Liver (tissue), 9 donors: ENCODE measurements around the gene EXOG. TPM values are rescaled to one million over a fixed set of nuclear protein-coding genes. Genes with fewer than 3 reads are reported as not detected.

ENCODE experiments used
- DNase-seq: peaks from one replicate; pipeline ENCODE4 v3.0.0-alpha.2; 2017; ENCODE audit warnings: low spot score
- H3K27ac ChIP-seq, 2 donors: one replicate each; pipeline ENCODE4 v1.7.0; 2013; ENCODE audit warnings: inconsistent platforms in 2 of 2, low read length in 2 of 2, control low read depth in 1 of 2, low read depth in 1 of 2, mild to moderate bottlenecking in 1 of 2
- H3K27me3 ChIP-seq, 4 donors: one replicate each; pipeline versions ENCODE4 v1.6.1 to v1.7.0; 2013; ENCODE audit warnings: low read length in 3 of 4, inconsistent platforms in 1 of 4, mild to moderate bottlenecking in 1 of 4, moderate library complexity in 1 of 4; ENCODE audit not compliant: control insufficient read depth in 4 of 4, insufficient read depth in 4 of 4
- H3K36me3 ChIP-seq, 4 donors: one replicate each; pipeline versions ENCODE4 v1.6.1 to v1.7.0; 2013; ENCODE audit warnings: low read length in 3 of 4, mild to moderate bottlenecking in 3 of 4, low read depth in 1 of 4, moderate library complexity in 1 of 4; ENCODE audit not compliant: control insufficient read depth in 4 of 4, insufficient read depth in 3 of 4
- H3K4me1 ChIP-seq, 4 donors: one replicate each; pipeline versions ENCODE4 v1.6.1 to v1.7.0; 2013; ENCODE audit warnings: low read length in 3 of 4, mild to moderate bottlenecking in 3 of 4, moderate library complexity in 1 of 4; ENCODE audit not compliant: control insufficient read depth in 4 of 4, insufficient read depth in 4 of 4
- H3K4me3 ChIP-seq, 3 donors: one replicate each; pipeline versions ENCODE4 v1.6.1 to v1.7.0; 2013; ENCODE audit warnings: low read length in 3 of 3, control low read depth in 1 of 3, low read depth in 1 of 3, mild to moderate bottlenecking in 1 of 3
- H3K9ac ChIP-seq, 2 donors: one replicate each; pipeline ENCODE4 v1.7.0; 2013; ENCODE audit warnings: low read length in 2 of 2, mild to moderate bottlenecking in 2 of 2, moderate library complexity in 2 of 2, control low read depth in 1 of 2, low read depth in 1 of 2
- H3K9me3 ChIP-seq, 4 donors: one replicate each; pipeline versions ENCODE4 v1.6.1 to v1.7.0; 2013; ENCODE audit warnings: low read length in 3 of 4; ENCODE audit not compliant: control insufficient read depth in 4 of 4
- CTCF ChIP-seq: fragments of 150-350 bp; IDR thresholded peaks from 2 replicates; pipeline ENCODE4 v1.5.1; 2017; ENCODE audit warnings: improper control_type of control experiment, low read depth, low read length; ENCODE audit not compliant: missing input control
- EGR1 ChIP-seq, 2 donors: IDR thresholded peaks; 2 replicates each; pipeline ENCODE4 v1.6.1; 2016 to 2018; ENCODE audit warnings: antibody characterized with exemption in 2 of 2, low read depth in 2 of 2
- FOXA1 ChIP-seq: IDR thresholded peaks from 2 replicates; pipeline ENCODE4 v1.6.1; 2016; ENCODE audit warnings: antibody characterized with exemption
- FOXA2 ChIP-seq: IDR thresholded peaks from 2 replicates; pipeline ENCODE4 v1.6.1; 2016; ENCODE audit warnings: antibody characterized with exemption
- GABPA ChIP-seq, 2 donors: IDR thresholded peaks in 1 of 2; conservative IDR thresholded peaks in 1 of 2; 2 replicates each; pipeline ENCODE4 v1.6.1; 2016; ENCODE audit warnings: antibody characterized with exemption in 2 of 2, mild to moderate bottlenecking in 1 of 2, moderate library complexity in 1 of 2
- HNF4A ChIP-seq, 2 donors: conservative IDR thresholded peaks; 2 replicates each; pipeline ENCODE4 v1.6.1; 2016; ENCODE audit warnings: antibody characterized with exemption in 2 of 2, mild to moderate bottlenecking in 2 of 2
- HNF4G ChIP-seq: IDR thresholded peaks from 2 replicates; pipeline ENCODE4 v1.6.1; 2016; ENCODE audit warnings: antibody characterized with exemption
- JUND ChIP-seq, 2 donors: IDR thresholded peaks; 2 replicates each; pipeline ENCODE4 v1.6.1; 2016; ENCODE audit warnings: antibody characterized with exemption in 2 of 2
- MAX ChIP-seq: IDR thresholded peaks from 2 replicates; pipeline ENCODE4 v1.6.1; 2016; ENCODE audit warnings: antibody characterized with exemption
- NR2F2 ChIP-seq: IDR thresholded peaks from 2 replicates; pipeline ENCODE4 v1.6.1; 2016; ENCODE audit warnings: antibody characterized with exemption
- RAD21 ChIP-seq, 2 donors: IDR thresholded peaks; 2 replicates each; pipeline ENCODE4 v1.6.1; 2016; ENCODE audit warnings: antibody characterized with exemption in 2 of 2, mild to moderate bottlenecking in 2 of 2
- REST ChIP-seq: IDR thresholded peaks from 2 replicates; pipeline ENCODE4 v1.6.1; 2016; ENCODE audit warnings: antibody characterized with exemption, mild to moderate bottlenecking
- RXRA ChIP-seq, 2 donors: IDR thresholded peaks; 2 replicates each; pipeline ENCODE4 v1.6.1; 2017 to 2018; ENCODE audit warnings: antibody characterized with exemption in 2 of 2, mild to moderate bottlenecking in 1 of 2
- SP1 ChIP-seq: IDR thresholded peaks from 2 replicates; pipeline ENCODE4 v1.6.1; 2018; ENCODE audit warnings: antibody characterized with exemption, mild to moderate bottlenecking
- TAF1 ChIP-seq: conservative IDR thresholded peaks from 2 replicates; pipeline ENCODE4 v1.6.1; 2016; ENCODE audit warnings: antibody characterized with exemption, mild to moderate bottlenecking
- YY1 ChIP-seq: IDR thresholded peaks from 2 replicates; pipeline ENCODE4 v1.6.1; 2016; ENCODE audit warnings: antibody characterized with exemption, mild to moderate bottlenecking
- ZBTB33 ChIP-seq: IDR thresholded peaks from 2 replicates; pipeline ENCODE4 v1.6.1; 2016; ENCODE audit warnings: antibody characterized with exemption
- WGBS: extraction: QIAGEN DNeasy Blood & Tissue Kit; methylation state at CpG from one replicate; pipeline ENCODE4 v1.1.7; 2013; 5-methylcytosine and 5-hydroxymethylcytosine counted together
- polyA plus RNA-seq, 2 donors: library from polyadenylated mRNA; stranded (reverse) in 1 of 2; unstranded in 1 of 2; fragments of 200-250 nt in 1 of 2; fragments of >200 nt in 1 of 2; fragmentation: Nextera tagmentation in 1 of 2; extraction: Ambion mirVana in 1 of 2; gene quantifications; one replicate each; pipeline versions ENCODE4 v1.2.1 to v1.2.3, GENCODE V29; 2013 to 2015
- total RNA-seq, 2 donors: library from RNA; depleted of rRNA; stranded (reverse); fragments of >200 nt; gene quantifications; one replicate each; pipeline ENCODE4 v1.2.3, GENCODE V29; 2014
- TF ChIP-seq, protein P1 (sequence below): IDR thresholded peaks from 2 replicates; pipeline ENCODE4 v1.6.1; 2016; ENCODE audit warnings: antibody characterized with exemption
- donor health status: healthy.
- donor health status: healthy.
- donor health status: healthy.
- donor health status: healthy.
- donor health status: healthy.

EXOG gene
- total and polyA plus RNA-seq, 4 donors = 2.1 to 4.4 (median 3.9) TPM

- TF ChIP-seq FOXA2 = no peak
- TF ChIP-seq HNF4G = no peak
- TF ChIP-seq JUND (IDR thresholded peaks at IDR 0.05) = no peak
- TF ChIP-seq MAX = no peak
- TF ChIP-seq YY1 = no peak
- TF ChIP-seq EGR1 (IDR thresholded peaks at IDR 0.05; ENCODE audit: low read depth in 2 of 2) = no peak
- no peak for TF ChIP-seq RXRA (IDR thresholded peaks at IDR 0.05)
- Histone ChIP-seq H3K4me3 (no peak overlapping the region), H3K27ac (no peak overlapping the region), H3K36me3 (peaks cover 2 to 52% (median 28%) of the 10 kb centered on the region in 4 donors), H3K9me3 (no peaks in the 10 kb centered on the region), H3K9ac (no peak overlapping the region), H3K27me3 (no peaks in the 10 kb centered on the region), H3K4me1 (peaks cover 0 to 8% (median 1%) of the 10 kb centered on the region in 4 donors)
- no peak for DNase-seq
- 93% methylated on average over 9 of the region's 9 CpGs for WGBS
Measured at GRCh38 chr3:38478901-38479300, 17.2 kb upstream of the EXOG start.

DNA sequence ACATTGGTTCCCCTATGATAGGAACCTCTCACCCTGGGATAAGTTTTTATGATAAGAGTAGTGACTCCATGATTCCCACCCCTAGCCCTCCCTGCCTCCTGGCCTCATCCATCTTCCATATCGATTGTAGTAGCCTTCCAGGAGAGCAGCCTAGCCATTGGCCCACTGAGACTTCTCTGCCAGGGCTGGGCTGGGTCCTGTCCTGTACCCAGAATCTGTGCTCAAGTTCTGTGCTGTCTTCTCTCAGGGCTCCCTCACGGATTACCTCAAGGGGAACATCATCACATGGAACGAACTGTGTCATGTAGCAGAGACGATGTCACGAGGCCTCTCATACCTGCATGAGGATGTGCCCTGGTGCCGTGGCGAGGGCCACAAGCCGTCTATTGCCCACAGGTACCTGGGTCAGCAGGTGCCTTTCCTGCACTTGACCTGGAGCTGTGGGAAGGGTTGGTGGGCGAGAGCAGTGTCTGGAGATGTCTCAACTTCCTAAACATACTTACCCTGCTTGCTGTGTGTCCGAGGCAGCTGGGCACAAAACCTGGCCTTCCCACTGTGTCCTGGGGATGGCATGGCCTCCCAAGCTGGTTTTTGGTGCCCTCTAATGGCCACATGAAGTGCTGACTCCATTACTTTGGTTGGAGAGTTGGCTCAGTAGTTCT lies 16.6 kb upstream of the EXOG start:
- WGBS = 72% methylated on average over 10 of the region's 10 CpGs

More for the DNA sequence above, 16.6 kb upstream of the EXOG start:
- Histone ChIP-seq H3K27me3 (no peaks in the 10 kb centered on the region), H3K36me3 (peaks cover 2 to 55% (median 31%) of the 10 kb centered on the region in 4 donors), H3K9ac (no peak overlapping the region), H3K27ac (no peak overlapping the region), H3K4me3 (no peak overlapping the region), H3K9me3 (no peaks in the 10 kb centered on the region), H3K4me1 (peaks cover 0 to 8% (median 1%) of the 10 kb centered on the region in 4 donors)
- peak; percentile 52 for DNase-seq
- no peak for TF ChIP-seq EGR1 (IDR thresholded peaks at IDR 0.05; ENCODE audit: low read depth in 2 of 2)
- no peak for TF ChIP-seq GABPA (IDR thresholded peaks at IDR 0.05 in 1 of 2, conservative IDR thresholded peaks at IDR 0.05 in 1 of 2)
- TF ChIP-seq MAX = no peak
- no peak for TF ChIP-seq ZBTB33
- TF ChIP-seq HNF4A (conservative IDR thresholded peaks at IDR 0.05) = no peak
- TF ChIP-seq FOXA2 = no peak
- no peak for TF ChIP-seq JUND (IDR thresholded peaks at IDR 0.05)
- TF ChIP-seq SP1 = no peak
- TF ChIP-seq NR2F2 = no peak
- no peak for TF ChIP-seq RXRA (IDR thresholded peaks at IDR 0.05)
- TF ChIP-seq REST = no peak
- TF ChIP-seq YY1 = no peak
- TF ChIP-seq, protein P1, sequence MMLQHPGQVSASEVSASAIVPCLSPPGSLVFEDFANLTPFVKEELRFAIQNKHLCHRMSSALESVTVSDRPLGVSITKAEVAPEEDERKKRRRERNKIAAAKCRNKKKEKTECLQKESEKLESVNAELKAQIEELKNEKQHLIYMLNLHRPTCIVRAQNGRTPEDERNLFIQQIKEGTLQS = no peak
- TF ChIP-seq FOXA1 = no peak
- peak; percentile 89 for TF ChIP-seq CTCF
- peak; percentile 99 for TF ChIP-seq RAD21 (IDR thresholded peaks at IDR 0.05)
- TF ChIP-seq TAF1 = no peak
